Neural cell (in vitro differentiated cells): ENCODE data around the gene TMOD2. TPM values are rescaled to one million over a fixed set of nuclear protein-coding genes. Genes with fewer than 3 reads are reported as not detected.

Source experiments
- H2AFZ ChIP-seq: fragments of 200-600, 300-800 bp; sonication (generic), shearing (Covaris generic); 2 replicates; pipeline ENCODE4 v1.6.0; 2014; ENCODE audit warnings: low read depth, mild to moderate bottlenecking, antibody characterized with exemption, low read length, moderate library complexity
- H3F3A ChIP-seq: fragments of 200-600 bp; shearing (Covaris generic); 2 replicates; pipeline ENCODE4 v1.6.1; 2016; ENCODE audit warnings: mild to moderate bottlenecking, moderate library complexity, mixed read lengths, antibody characterized with exemption, low read length; ENCODE audit not compliant: insufficient read depth, poor library complexity, severe bottlenecking
- H3K27ac ChIP-seq: fragments of 200-600, 300-800 bp; sonication (generic), shearing (Covaris generic); 2 replicates; pipeline ENCODE4 v1.5.1; 2014; ENCODE audit warnings: mild to moderate bottlenecking, low read length, moderate library complexity
- H3K27me3 ChIP-seq: fragments of 300-800, 200-600 bp; sonication (generic), shearing (Covaris generic); 2 replicates; pipeline ENCODE4 v1.6.0; 2014; ENCODE audit warnings: mild to moderate bottlenecking, low read depth, low read length, moderate library complexity; ENCODE audit not compliant: insufficient read depth
- H3K36me3 ChIP-seq: fragments of 300-800, 200-600 bp; sonication (generic), shearing (Covaris generic); 2 replicates; pipeline ENCODE4 v1.5.1; 2014; ENCODE audit warnings: mild to moderate bottlenecking, antibody characterized with exemption, low read length, moderate library complexity; ENCODE audit not compliant: insufficient read depth
- H3K4me2 ChIP-seq: fragments of 300-800, 200-600 bp; sonication (generic), shearing (Covaris generic); 2 replicates; pipeline ENCODE4 v1.6.0; 2014; ENCODE audit warnings: mild to moderate bottlenecking, low read length
- H3K4me3 ChIP-seq: fragments of 300-800, 200-600 bp; sonication (generic), shearing (Covaris generic); 2 replicates; pipeline ENCODE4 v1.5.1; 2014; ENCODE audit warnings: mild to moderate bottlenecking, low read length, moderate library complexity
- H3K79me2 ChIP-seq: fragments of 200-600 bp; shearing (Covaris generic); replicated peaks from 2 replicates; pipeline ENCODE4 v1.6.0; 2014; ENCODE audit warnings: mild to moderate bottlenecking, low read length, moderate library complexity; ENCODE audit not compliant: insufficient read depth
- H3K9ac ChIP-seq: fragments of 300-800, 200-600 bp; sonication (generic), shearing (Covaris generic); 2 replicates; pipeline ENCODE4 v1.6.1; 2016; ENCODE audit warnings: mild to moderate bottlenecking, low read length, mixed read lengths
- H3K9me2 ChIP-seq: fragments of 200-600 bp; shearing (Covaris generic); 2 replicates; pipeline ENCODE4 v1.6.1; 2016; ENCODE audit warnings: mild to moderate bottlenecking, low read length, mixed read lengths; ENCODE audit not compliant: insufficient read depth
- H3K9me3 ChIP-seq: fragments of 200-600, 300-800 bp; sonication (generic), shearing (Covaris generic); 2 replicates; pipeline ENCODE4 v1.6.1; 2016; ENCODE audit warnings: mild to moderate bottlenecking, mixed run types, low read length, moderate library complexity, mixed read lengths
- H4K20me1 ChIP-seq: fragments of 200-600 bp; shearing (Covaris generic); 2 replicates; pipeline ENCODE4 v1.6.1; 2016; ENCODE audit warnings: mild to moderate bottlenecking, mixed run types; ENCODE audit not compliant: insufficient read depth
- EP300 ChIP-seq: fragments of 450-650 bp; conservative IDR thresholded peaks from 2 replicates; pipeline ENCODE4 v1.6.1; 2014; ENCODE audit warnings: antibody characterized with exemption, mild to moderate bottlenecking, moderate library complexity; ENCODE audit not compliant: poor library complexity, severe bottlenecking
- EZH2 ChIP-seq: fragments of 200-600, 300-800 bp; shearing (Covaris generic), sonication (generic); IDR thresholded peaks from 2 replicates; pipeline ENCODE4 v1.6.1; 2014; ENCODE audit warnings: antibody characterized with exemption, low read length, borderline replicate concordance, mild to moderate bottlenecking; ENCODE audit not compliant: insufficient read depth, poor library complexity, severe bottlenecking
- MXI1 ChIP-seq: fragments of 450-650 bp; conservative IDR thresholded peaks from 2 replicates; pipeline ENCODE4 v1.6.1; 2014; ENCODE audit warnings: antibody characterized with exemption, mild to moderate bottlenecking; ENCODE audit not compliant: poor library complexity, severe bottlenecking
- POLR2AphosphoS5 ChIP-seq: IDR thresholded peaks from 2 replicates; pipeline ENCODE4 v1.6.1; 2012
- SMC3 ChIP-seq: fragments of 450-650 bp; conservative IDR thresholded peaks from 2 replicates; pipeline ENCODE4 v1.6.1; 2014; ENCODE audit warnings: antibody characterized with exemption, mild to moderate bottlenecking, moderate library complexity; ENCODE audit not compliant: poor library complexity
- TAF1 ChIP-seq: IDR thresholded peaks from 2 replicates; pipeline ENCODE4 v1.6.1; 2012; ENCODE audit warnings: low read depth
- polyA plus RNA-seq: library from polyadenylated mRNA; depleted of rRNA; stranded (reverse); fragments of >200 nt; gene quantifications from 2 replicates; pipeline ENCODE4 v1.2.3, GENCODE V29; 2014
- TF ChIP-seq, protein P1 (sequence below): IDR thresholded peaks from 2 replicates; pipeline ENCODE4 v1.6.1; 2012; ENCODE audit warnings: borderline replicate concordance
- TF ChIP-seq, protein P2 (sequence below): fragments of 450-650 bp; IDR thresholded peaks from 2 replicates; pipeline ENCODE4 v1.5.1; 2014; ENCODE audit warnings: antibody characterized with exemption, mild to moderate bottlenecking, moderate library complexity; ENCODE audit not compliant: poor library complexity, severe bottlenecking

The TMOD2 gene
- polyA plus RNA-seq, 1 donor from 2014 or later = 79.9 TPM

DNA sequence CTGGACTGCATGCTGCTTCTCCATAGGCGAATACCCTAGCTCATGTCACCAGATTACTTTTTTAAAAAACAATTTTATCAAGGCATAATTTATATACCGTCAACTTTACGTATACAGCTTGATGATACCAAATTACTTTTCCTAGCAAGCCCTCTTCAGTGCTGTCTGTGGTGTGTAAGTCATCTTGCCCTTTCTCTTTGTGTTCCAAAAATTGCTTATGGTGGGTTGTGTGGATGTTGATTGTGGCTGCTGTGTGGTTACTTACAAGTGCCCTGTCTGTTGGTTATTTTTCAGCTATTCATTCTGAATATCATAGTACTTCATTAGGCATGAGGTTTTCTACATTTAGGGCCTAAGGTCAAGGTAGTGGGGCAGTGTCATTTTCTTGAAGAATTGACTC, 90.9 kb downstream of the TMOD2 start:
- no peak overlapping the region for H3K4me3 ChIP-seq
- H3K79me2 ChIP-seq = peaks cover 20% of the 10 kb centered on the region
- H3K27me3 ChIP-seq = no peaks in the 10 kb centered on the region
- H3K9me2 ChIP-seq = no peaks in the 10 kb centered on the region
- H4K20me1 ChIP-seq = no peaks in the 10 kb centered on the region
- no peak overlapping the region for H3K27ac ChIP-seq
- H2AFZ ChIP-seq = no peak overlapping the region
- H3K9me3 ChIP-seq = no peaks in the 10 kb centered on the region
- H3K9ac ChIP-seq = no peak overlapping the region
- H3K36me3 ChIP-seq = no peaks in the 10 kb centered on the region
- no peak overlapping the region for H3K4me2 ChIP-seq
- no peaks in the 10 kb centered on the region for H3F3A ChIP-seq
- TF ChIP-seq SMC3 (no peak), MXI1 (no peak), TAF1 (no peak)
- TF ChIP-seq, protein P1, sequence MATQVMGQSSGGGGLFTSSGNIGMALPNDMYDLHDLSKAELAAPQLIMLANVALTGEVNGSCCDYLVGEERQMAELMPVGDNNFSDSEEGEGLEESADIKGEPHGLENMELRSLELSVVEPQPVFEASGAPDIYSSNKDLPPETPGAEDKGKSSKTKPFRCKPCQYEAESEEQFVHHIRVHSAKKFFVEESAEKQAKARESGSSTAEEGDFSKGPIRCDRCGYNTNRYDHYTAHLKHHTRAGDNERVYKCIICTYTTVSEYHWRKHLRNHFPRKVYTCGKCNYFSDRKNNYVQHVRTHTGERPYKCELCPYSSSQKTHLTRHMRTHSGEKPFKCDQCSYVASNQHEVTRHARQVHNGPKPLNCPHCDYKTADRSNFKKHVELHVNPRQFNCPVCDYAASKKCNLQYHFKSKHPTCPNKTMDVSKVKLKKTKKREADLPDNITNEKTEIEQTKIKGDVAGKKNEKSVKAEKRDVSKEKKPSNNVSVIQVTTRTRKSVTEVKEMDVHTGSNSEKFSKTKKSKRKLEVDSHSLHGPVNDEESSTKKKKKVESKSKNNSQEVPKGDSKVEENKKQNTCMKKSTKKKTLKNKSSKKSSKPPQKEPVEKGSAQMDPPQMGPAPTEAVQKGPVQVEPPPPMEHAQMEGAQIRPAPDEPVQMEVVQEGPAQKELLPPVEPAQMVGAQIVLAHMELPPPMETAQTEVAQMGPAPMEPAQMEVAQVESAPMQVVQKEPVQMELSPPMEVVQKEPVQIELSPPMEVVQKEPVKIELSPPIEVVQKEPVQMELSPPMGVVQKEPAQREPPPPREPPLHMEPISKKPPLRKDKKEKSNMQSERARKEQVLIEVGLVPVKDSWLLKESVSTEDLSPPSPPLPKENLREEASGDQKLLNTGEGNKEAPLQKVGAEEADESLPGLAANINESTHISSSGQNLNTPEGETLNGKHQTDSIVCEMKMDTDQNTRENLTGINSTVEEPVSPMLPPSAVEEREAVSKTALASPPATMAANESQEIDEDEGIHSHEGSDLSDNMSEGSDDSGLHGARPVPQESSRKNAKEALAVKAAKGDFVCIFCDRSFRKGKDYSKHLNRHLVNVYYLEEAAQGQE = no peak
- TF ChIP-seq, protein P2, sequence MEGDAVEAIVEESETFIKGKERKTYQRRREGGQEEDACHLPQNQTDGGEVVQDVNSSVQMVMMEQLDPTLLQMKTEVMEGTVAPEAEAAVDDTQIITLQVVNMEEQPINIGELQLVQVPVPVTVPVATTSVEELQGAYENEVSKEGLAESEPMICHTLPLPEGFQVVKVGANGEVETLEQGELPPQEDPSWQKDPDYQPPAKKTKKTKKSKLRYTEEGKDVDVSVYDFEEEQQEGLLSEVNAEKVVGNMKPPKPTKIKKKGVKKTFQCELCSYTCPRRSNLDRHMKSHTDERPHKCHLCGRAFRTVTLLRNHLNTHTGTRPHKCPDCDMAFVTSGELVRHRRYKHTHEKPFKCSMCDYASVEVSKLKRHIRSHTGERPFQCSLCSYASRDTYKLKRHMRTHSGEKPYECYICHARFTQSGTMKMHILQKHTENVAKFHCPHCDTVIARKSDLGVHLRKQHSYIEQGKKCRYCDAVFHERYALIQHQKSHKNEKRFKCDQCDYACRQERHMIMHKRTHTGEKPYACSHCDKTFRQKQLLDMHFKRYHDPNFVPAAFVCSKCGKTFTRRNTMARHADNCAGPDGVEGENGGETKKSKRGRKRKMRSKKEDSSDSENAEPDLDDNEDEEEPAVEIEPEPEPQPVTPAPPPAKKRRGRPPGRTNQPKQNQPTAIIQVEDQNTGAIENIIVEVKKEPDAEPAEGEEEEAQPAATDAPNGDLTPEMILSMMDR = no peak

DNA sequence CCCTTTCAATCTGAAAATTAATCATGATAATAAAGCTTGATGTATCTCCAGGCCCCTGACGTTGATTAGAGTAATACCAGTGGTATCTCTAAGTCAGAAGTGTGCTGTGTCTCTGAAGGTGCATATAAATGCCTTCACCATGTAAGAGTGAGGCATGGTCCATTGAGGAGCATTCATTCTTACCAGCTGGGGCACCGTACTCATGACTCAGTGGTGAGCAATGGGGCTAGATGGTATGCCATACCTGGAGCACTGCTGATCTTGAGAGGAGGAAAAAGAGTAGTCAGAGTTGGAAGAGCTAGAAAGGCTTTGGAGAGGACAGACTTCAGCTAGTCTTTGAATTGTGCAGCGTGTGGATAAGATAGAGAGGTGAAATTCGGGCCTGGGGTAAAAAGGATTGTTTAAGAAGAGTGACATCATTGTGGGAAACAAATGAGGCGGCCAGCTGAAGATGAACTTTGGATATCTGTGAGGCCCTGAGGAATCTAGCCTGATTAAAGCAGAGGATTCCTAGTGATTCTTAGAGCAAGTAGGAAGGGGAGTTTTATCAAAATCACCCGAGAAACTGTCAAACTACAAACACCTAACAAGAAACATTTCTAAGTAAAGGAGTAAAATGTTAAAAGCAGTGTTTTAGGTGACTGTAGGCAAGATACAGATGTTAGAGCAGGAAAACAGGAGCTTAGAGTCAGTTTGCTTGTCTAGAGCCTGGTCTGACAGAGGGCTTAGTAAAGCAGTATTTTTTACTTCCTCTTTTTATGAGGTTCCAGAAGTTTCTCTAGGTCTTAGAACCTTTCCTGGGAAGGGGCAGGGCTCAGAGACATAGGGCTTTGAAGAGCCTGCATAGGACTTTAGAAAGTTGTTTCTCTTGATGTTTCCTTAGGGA, 91.7 kb downstream of the TMOD2 start:
- no peak overlapping the region for H3K9ac ChIP-seq

DNA sequence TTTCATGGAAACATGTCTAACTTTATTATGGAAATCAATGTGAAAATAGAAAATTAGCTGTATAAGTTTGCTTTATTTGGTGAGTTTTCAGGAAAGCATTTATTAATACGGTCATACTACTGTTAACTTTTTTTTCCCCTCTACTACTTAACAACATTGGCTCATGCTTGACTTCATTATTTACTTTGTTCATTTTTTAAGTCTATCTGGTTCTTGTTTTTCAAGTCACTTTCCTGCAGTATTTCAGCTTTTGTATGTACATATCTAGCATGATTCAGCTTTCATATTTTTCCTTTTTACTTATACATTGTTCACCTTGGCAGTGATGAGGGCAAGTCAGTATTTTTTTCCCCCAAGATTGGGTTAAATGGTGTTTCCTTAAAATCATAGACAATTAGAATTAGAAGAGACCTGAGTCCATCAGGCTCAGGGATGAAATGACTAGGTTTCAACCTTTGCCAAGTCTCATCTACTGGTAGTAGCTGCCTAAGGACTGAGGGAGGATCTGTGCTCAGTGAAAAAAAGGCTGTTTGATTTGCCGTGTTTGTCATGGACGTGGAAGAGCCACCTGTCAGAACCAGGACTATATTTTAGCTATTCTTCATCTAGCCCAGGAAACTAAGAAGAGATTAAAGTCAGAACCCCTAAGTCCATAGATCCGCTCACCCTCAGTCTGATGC, 93.5 kb downstream of the TMOD2 start:
- Histone ChIP-seq H3K36me3 (no peaks in the 10 kb centered on the region), H3K79me2 (peaks cover 17% of the 10 kb centered on the region), H3K9ac (no peak overlapping the region), H3K27ac (no peak overlapping the region), H3K4me2 (no peak overlapping the region), H3K4me3 (no peak overlapping the region), H3F3A (no peaks in the 10 kb centered on the region), H2AFZ (no peak overlapping the region), H4K20me1 (no peaks in the 10 kb centered on the region), H3K9me2 (no peaks in the 10 kb centered on the region), H3K27me3 (no peaks in the 10 kb centered on the region), H3K9me3 (no peaks in the 10 kb centered on the region)
- TF ChIP-seq, protein P1 = no peak
- no peak for TF ChIP-seq TAF1
- no peak for TF ChIP-seq MXI1
- no peak for TF ChIP-seq EZH2
- TF ChIP-seq EP300 = no peak
- TF ChIP-seq, protein P2 = no peak

More for the DNA sequence above, 91.7 kb downstream of the TMOD2 start:
- Histone ChIP-seq H3K9me3 (no peaks in the 10 kb centered on the region), H2AFZ (no peak overlapping the region), H3K9me2 (no peaks in the 10 kb centered on the region), H3K27ac (no peak overlapping the region), H3K36me3 (no peaks in the 10 kb centered on the region), H3K27me3 (no peaks in the 10 kb centered on the region), H3K79me2 (peaks cover 20% of the 10 kb centered on the region), H3K4me3 (no peak overlapping the region), H4K20me1 (no peaks in the 10 kb centered on the region), H3F3A (no peaks in the 10 kb centered on the region), H3K4me2 (no peak overlapping the region)
- TF ChIP-seq POLR2AphosphoS5 = no peak
- TF ChIP-seq EZH2 = no peak
- TF ChIP-seq EP300 = no peak
